GM12891 (cell line): ENCODE measurements around the gene SLC9A9.

Source experiments
- PAX5 ChIP-seq: IDR thresholded peaks from 2 replicates; pipeline ENCODE4 v1.6.1; 2011; ENCODE audit warnings: low read length, moderate library complexity, mild to moderate bottlenecking; ENCODE audit not compliant: insufficient read depth, severe bottlenecking
- POLR2A ChIP-seq: IDR thresholded peaks from 2 replicates; pipeline ENCODE4 v1.6.1; 2011; ENCODE audit warnings: low read depth, low read length, control low read depth
- POLR2AphosphoS5 ChIP-seq: IDR thresholded peaks from 2 replicates; pipeline ENCODE4 v1.6.1; 2011; ENCODE audit warnings: low read depth, low read length, control low read depth
- SPI1 ChIP-seq: IDR thresholded peaks from 2 replicates; pipeline ENCODE4 v1.6.1; 2011; ENCODE audit warnings: low read depth, low read length, control low read depth
- TAF1 ChIP-seq: IDR thresholded peaks from 2 replicates; pipeline ENCODE4 v1.6.1; 2011; ENCODE audit warnings: low read depth, low read length, control low read depth

GRCh38 chr3:143731776-143732175 lies 116.5 kb downstream of the SLC9A9 start:
- TF ChIP-seq POLR2AphosphoS5 = no peak
- no peak for TF ChIP-seq POLR2A
- TF ChIP-seq TAF1 = no peak
- no peak for TF ChIP-seq SPI1
- TF ChIP-seq PAX5 = no peak
